K562 (cell line): ENCODE results near the gene CRPPA. TPM values are rescaled to one million over a fixed set of nuclear protein-coding genes. Genes with fewer than 3 reads are reported as not detected.
A peak's percentile ranks its signal among the peaks of the same experiment; 100 is the strongest.

Experiments
- C11orf30 ChIP-seq: fragments of 450-650 bp; IDR thresholded peaks from 2 replicates; pipeline ENCODE4 v1.6.1; 2016; ENCODE audit warnings: low read depth, mild to moderate bottlenecking
- GATAD2B ChIP-seq: fragments of 450-650 bp; IDR thresholded peaks from 2 replicates; pipeline ENCODE4 v1.6.1; 2017; ENCODE audit warnings: mild to moderate bottlenecking, borderline replicate concordance
- HNRNPL ChIP-seq: fragments of 200-400 bp; formaldehyde crosslinking; IDR thresholded peaks from 2 replicates; pipeline ENCODE4 v1.6.1; 2017; ENCODE audit warnings: low read depth, mild to moderate bottlenecking, low read length
- KDM1A ChIP-seq, 2 experiments: fragments of 450-650 bp; IDR thresholded peaks; 2 replicates each; pipeline ENCODE4 v1.6.1; 2016; ENCODE audit warnings: mild to moderate bottlenecking in 2 of 2
- KDM5B ChIP-seq: fragments of 200-600 bp; sonication (generic); IDR thresholded peaks from 2 replicates; pipeline ENCODE4 v1.6.1; 2012; ENCODE audit warnings: low read depth, mild to moderate bottlenecking, moderate library complexity, low read length, control low read depth, inconsistent platforms; ENCODE audit not compliant: insufficient replicate concordance
- LEF1 ChIP-seq: fragments of 450-650 bp; IDR thresholded peaks from 2 replicates; pipeline ENCODE4 v1.6.1; 2016; ENCODE audit warnings: mild to moderate bottlenecking
- MXI1 ChIP-seq: IDR thresholded peaks from 2 replicates; pipeline ENCODE4 v1.6.1; 2011; ENCODE audit warnings: low read depth, mild to moderate bottlenecking, improper control_type of control experiment, low read length
- PRPF4 ChIP-seq: fragments of 200-400 bp; formaldehyde crosslinking; IDR thresholded peaks from one replicate; pipeline ENCODE4 v1.6.1; 2017; ENCODE audit warnings: low read length, low read depth, mild to moderate bottlenecking; ENCODE audit not compliant: insufficient read depth, poor library complexity, severe bottlenecking
- RFX1 ChIP-seq: fragments of 450-650 bp; IDR thresholded peaks from 2 replicates; pipeline ENCODE4 v1.6.1; 2016; ENCODE audit warnings: mild to moderate bottlenecking, moderate library complexity
- RFX5 ChIP-seq: IDR thresholded peaks from 2 replicates; pipeline ENCODE4 v1.6.1; 2011; ENCODE audit warnings: low read depth, mild to moderate bottlenecking, improper control_type of control experiment, low read length
- SP1 ChIP-seq: sonication (generic); formaldehyde crosslinking; IDR thresholded peaks from 2 replicates; pipeline ENCODE4 v1.8.1; 2022; ENCODE audit warnings: mild to moderate bottlenecking, missing genetic modification reagents
- TOE1 ChIP-seq, 2 experiments: fragments of 450-650 bp in 1 of 2; sonication (generic) in 1 of 2; formaldehyde crosslinking in 1 of 2; IDR thresholded peaks; 2 replicates each; pipeline versions ENCODE4 v1.7.1 to v1.8.0; 2016 to 2022; ENCODE audit warnings: borderline replicate concordance in 2 of 2, mild to moderate bottlenecking in 2 of 2, antibody characterized with exemption in 1 of 2, inconsistent platforms in 1 of 2, low read depth in 1 of 2, missing genetic modification reagents in 1 of 2, moderate library complexity in 1 of 2
- UBTF ChIP-seq, 2 experiments: IDR thresholded peaks; 2 replicates each; pipeline ENCODE4 v1.6.1; 2012; ENCODE audit warnings: improper control_type of control experiment in 2 of 2, low read depth in 2 of 2, low read length in 2 of 2, borderline replicate concordance in 1 of 2
- ZNF124 ChIP-seq: sonication (generic); formaldehyde crosslinking; IDR thresholded peaks from 2 replicates; pipeline ENCODE4 v1.8.1; 2022; ENCODE audit warnings: missing genetic modification reagents
- ZNF561 ChIP-seq: fragments of 450-650 bp; formaldehyde crosslinking; conservative IDR thresholded peaks from 2 replicates; pipeline ENCODE4 v1.4.0; 2020; ENCODE audit warnings: mild to moderate bottlenecking, moderate library complexity
- ZNF780A ChIP-seq: fragments of 250-450 bp; sonication (Bioruptor Pico); IDR thresholded peaks from 2 replicates; pipeline ENCODE4 v1.5.0; 2021; ENCODE audit warnings: mild to moderate bottlenecking
- ZNF830 ChIP-seq: fragments of 250-450 bp; sonication (Bioruptor Pico); IDR thresholded peaks from 2 replicates; pipeline ENCODE4 v1.5.0; 2021; ENCODE audit warnings: mild to moderate bottlenecking
- polyA plus RNA-seq, 8 experiments: library from polyadenylated mRNA; depleted of rRNA in 4 of 8; stranded (reverse) in 5 of 8; unstranded in 3 of 8; fragments of >200 nt; fragmentation: Nextera tagmentation in 2 of 8; fragmentation: Illumina TruSeq in 1 of 8; extraction: Ambion mirVana in 2 of 8; extraction: Trizol in 1 of 8; gene quantifications; 2 replicates each; pipeline versions ENCODE4 v1.2.1 to v1.2.3, GENCODE V29; 2011 to 2014; ENCODE audit warnings: inconsistent platforms in 1 of 8, missing spikeins in 1 of 8
- total RNA-seq, 7 experiments: library from RNA; depleted of rRNA in 6 of 7; stranded (reverse); fragments of >200 nt in 6 of 7; fragmentation: Illumina TruSeq in 2 of 7; extraction: Trizol in 2 of 7; gene quantifications; 2 replicates each; pipeline versions ENCODE4 v1.2.1 to v1.2.3, GENCODE V29; 2011 to 2021; ENCODE audit warnings: low replicate concordance in 1 of 7
- TF ChIP-seq, protein P1 (sequence below): fragments of 450-650 bp; IDR thresholded peaks from 2 replicates; pipeline ENCODE4 v1.6.1; 2016; ENCODE audit warnings: missing biosample characterization, missing genetic modification characterization
- TF ChIP-seq, protein P2 (sequence below): fragments of 200-800 bp; sonication (Bioruptor generic); IDR thresholded peaks from 2 replicates; pipeline ENCODE4 v1.6.1; 2016; ENCODE audit warnings: missing genetic modification characterization, missing compliant biosample characterization

CRPPA gene
- total and polyA plus RNA-seq, 9 of the 15 experiments (the other 6 are each of a cell fraction or from before 2014, with no cell fraction given) = 3.9 to 14.4 (median 7.8) TPM

DNA sequence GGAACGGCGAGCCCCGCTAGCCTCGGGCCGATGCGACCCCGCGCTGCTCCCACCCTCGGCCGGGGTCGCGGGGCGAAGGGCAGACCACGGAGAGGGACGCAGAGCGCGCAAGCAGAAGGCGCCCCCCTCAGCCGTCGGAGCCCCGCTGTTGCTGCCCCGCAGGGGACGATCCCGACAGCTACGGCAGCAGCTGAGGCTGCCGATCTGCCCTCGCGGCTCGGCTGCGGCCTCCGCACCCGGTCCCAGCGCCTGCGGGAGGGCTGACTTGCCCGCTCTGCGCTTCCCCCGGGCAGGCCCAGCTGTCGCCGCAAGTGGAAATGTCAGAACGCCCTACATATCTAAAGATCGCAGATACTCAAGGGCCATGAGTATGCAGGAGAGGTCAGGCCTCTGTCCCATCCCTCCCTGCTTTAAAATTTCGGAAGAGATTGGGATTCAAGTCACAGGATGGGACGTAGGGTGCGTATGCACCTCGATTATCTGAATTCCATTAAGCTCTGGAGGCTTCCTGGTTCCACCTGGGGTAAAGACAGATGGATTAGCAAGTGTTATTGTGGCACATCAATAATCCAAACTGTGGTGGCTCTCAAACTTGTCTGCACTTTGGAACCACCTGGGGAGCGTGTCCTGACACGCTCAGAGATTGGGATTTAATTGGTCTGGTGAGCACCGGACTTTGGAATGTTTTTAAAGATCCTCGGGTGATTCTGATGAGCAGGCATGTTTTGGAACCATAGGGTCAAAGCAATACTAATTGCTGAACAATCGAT lies at the start of gene CRPPA (continued):
- TF ChIP-seq RFX1 = no peak
- TF ChIP-seq RFX5 = no peak
- no peak for TF ChIP-seq KDM5B
- no peak for TF ChIP-seq ZNF780A
- 0 out of 2 replicates have a peak, but pooled peaks have one; percentile 9 for TF ChIP-seq LEF1
- TF ChIP-seq ZNF124 (CRISPR knock-in tag) = 0 out of 2 replicates have a peak, but pooled peaks have one; percentile 34
- no peak for TF ChIP-seq ZNF561 (CRISPR knock-in tag)
- TF ChIP-seq SP1 (CRISPR knock-in tag) = no peak; the same call in 1 of the 2 replicates
- no peak for TF ChIP-seq PRPF4
- TF ChIP-seq, protein P1, sequence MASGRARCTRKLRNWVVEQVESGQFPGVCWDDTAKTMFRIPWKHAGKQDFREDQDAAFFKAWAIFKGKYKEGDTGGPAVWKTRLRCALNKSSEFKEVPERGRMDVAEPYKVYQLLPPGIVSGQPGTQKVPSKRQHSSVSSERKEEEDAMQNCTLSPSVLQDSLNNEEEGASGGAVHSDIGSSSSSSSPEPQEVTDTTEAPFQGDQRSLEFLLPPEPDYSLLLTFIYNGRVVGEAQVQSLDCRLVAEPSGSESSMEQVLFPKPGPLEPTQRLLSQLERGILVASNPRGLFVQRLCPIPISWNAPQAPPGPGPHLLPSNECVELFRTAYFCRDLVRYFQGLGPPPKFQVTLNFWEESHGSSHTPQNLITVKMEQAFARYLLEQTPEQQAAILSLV = no peak
- TF ChIP-seq, protein P2, sequence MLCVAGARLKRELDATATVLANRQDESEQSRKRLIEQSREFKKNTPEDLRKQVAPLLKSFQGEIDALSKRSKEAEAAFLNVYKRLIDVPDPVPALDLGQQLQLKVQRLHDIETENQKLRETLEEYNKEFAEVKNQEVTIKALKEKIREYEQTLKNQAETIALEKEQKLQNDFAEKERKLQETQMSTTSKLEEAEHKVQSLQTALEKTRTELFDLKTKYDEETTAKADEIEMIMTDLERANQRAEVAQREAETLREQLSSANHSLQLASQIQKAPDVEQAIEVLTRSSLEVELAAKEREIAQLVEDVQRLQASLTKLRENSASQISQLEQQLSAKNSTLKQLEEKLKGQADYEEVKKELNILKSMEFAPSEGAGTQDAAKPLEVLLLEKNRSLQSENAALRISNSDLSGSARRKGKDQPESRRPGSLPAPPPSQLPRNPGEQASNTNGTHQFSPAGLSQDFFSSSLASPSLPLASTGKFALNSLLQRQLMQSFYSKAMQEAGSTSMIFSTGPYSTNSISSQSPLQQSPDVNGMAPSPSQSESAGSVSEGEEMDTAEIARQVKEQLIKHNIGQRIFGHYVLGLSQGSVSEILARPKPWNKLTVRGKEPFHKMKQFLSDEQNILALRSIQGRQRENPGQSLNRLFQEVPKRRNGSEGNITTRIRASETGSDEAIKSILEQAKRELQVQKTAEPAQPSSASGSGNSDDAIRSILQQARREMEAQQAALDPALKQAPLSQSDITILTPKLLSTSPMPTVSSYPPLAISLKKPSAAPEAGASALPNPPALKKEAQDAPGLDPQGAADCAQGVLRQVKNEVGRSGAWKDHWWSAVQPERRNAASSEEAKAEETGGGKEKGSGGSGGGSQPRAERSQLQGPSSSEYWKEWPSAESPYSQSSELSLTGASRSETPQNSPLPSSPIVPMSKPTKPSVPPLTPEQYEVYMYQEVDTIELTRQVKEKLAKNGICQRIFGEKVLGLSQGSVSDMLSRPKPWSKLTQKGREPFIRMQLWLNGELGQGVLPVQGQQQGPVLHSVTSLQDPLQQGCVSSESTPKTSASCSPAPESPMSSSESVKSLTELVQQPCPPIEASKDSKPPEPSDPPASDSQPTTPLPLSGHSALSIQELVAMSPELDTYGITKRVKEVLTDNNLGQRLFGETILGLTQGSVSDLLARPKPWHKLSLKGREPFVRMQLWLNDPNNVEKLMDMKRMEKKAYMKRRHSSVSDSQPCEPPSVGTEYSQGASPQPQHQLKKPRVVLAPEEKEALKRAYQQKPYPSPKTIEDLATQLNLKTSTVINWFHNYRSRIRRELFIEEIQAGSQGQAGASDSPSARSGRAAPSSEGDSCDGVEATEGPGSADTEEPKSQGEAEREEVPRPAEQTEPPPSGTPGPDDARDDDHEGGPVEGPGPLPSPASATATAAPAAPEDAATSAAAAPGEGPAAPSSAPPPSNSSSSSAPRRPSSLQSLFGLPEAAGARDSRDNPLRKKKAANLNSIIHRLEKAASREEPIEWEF (CRISPR knock-in tag) = 0 out of 2 replicates have a peak, but pooled peaks have one; percentile 50
- peak; percentile 19 to 35; a peak in 1 of 4 replicates for TF ChIP-seq KDM1A (IDR thresholded peaks at IDR 0.05)
- TF ChIP-seq C11orf30 = peak; percentile 74
- 0 out of 2 replicates have a peak, but pooled peaks have one; percentile 65 for TF ChIP-seq ZNF830 (CRISPR knock-in tag)
- 0 out of 2 replicates have a peak, but pooled peaks have one; percentile 19 for TF ChIP-seq GATAD2B
- no peak for TF ChIP-seq MXI1
- no peak for TF ChIP-seq TOE1 (IDR thresholded peaks at IDR 0.05; ENCODE audit: borderline replicate concordance)
- TF ChIP-seq TOE1 (CRISPR knock-in tag; IDR thresholded peaks at IDR 0.05; ENCODE audit: borderline replicate concordance, low read depth) = no peak
- no peak for TF ChIP-seq HNRNPL
- peak; percentile 32 to 92; a peak in 1 of 4 replicates for TF ChIP-seq UBTF (IDR thresholded peaks at IDR 0.05; ENCODE audit: borderline replicate concordance in 1 of 2, low read depth in 2 of 2, low read length in 2 of 2)
